RPMI8226 (cell line): ENCODE data around the gene CKS1B.
A peak's percentile ranks its signal among the peaks of the same experiment; 100 is the strongest.

Experiments used
- DNase-seq: peaks from one replicate; pipeline ENCODE4 v3.0.0-alpha.2; 2015

Gene CKS1B

DNA sequence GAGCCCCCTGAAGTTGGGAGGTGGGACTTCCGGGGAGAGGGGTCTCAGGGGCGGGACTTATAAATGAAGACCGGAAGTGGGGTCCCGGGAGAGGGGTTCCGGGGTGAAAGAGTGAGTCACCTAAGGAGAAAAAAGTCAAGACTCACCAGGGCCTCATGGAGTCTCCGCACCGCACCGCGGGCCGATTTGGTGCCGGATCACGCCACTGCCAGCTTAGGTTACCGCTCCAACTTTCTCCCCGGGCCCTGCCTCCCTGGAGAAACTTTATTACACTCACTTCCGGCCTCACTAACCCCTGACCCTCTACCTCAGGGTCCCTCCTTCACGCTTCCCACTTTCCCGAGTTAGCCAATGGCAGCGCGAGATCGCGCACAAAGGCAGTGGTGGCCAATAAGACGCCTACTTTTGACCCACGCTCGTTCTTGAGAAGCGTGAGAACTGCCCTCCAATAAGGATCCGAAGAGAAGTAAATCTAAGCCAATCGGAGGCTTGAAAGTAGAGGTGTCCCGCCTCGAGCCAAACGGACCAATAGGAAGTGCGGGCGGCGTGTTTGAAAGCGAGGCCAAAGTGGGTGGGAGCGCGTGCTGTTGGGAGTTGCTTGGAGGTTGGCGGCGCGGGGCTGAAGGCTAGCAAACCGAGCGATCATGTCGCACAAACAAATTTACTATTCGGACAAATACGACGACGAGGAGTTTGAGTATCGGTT is at the start of gene CKS1B:
CKS1B (plus strand) TSS at position 580 of the 706 bp plus-strand sequence; CDS start at position 645, 65 bp downstream.
- peak; percentile 100 for DNase-seq

DNA sequence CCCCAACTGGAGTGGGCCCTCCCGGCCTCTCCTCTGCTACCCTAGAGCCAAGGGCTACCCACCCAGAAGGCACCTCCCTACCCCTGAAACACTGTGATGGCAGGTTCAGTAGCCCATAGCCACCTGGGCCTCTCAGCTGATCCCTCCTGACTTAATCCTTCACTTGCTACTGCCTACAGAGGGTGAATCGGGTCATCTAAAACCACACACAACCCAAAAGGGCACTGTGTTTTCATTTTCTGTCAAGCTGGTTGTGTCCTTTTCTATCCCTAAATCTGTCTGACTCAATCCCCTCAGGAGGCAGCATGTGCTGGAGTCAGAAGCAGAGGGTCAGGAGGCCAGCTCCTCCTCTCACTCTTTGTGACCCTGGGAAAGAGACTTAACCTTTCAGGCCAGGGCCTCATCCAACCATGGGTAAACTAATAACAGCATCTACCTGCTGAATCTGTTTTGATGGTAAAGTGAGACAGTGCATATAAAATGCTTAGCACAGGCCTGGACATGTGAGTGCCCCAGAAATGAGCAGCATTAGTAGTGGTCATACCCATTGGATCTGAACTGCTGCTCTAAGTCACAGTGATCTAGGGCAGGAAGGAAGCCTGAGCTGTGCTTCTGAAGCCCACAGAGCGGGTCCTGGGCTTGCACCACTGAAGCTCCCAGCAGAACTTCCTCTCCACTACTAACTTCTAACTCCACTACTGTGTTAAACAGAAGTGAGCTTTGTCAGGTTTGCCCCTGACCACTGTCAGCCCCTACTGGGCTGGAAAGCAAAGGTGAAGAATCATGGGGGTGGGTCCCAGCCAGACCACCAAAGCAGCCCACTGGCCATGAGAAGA is 48.9 kb upstream of the CKS1B start:
- DNase-seq, result no peak

DNA sequence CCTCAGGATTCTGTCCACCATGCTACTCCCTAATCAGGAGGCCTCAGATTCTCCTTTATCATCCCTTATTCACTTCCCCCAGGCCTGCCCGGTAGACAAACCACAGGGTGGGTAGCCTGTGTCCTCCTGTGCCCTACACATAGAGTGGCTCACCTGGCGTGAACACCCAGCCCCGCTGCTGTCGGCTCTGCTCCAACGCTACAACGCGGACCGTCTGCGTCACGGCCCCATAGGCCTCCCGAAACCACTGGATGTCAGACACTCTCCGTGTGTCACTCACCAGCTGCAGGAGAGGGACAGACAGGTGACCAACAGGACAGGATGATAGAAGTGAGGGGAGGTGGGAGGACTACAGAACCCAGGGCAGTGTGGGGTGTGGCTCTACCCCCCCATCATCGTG is 48.3 kb upstream of the CKS1B start:
- DNase-seq, result no peak

DNA sequence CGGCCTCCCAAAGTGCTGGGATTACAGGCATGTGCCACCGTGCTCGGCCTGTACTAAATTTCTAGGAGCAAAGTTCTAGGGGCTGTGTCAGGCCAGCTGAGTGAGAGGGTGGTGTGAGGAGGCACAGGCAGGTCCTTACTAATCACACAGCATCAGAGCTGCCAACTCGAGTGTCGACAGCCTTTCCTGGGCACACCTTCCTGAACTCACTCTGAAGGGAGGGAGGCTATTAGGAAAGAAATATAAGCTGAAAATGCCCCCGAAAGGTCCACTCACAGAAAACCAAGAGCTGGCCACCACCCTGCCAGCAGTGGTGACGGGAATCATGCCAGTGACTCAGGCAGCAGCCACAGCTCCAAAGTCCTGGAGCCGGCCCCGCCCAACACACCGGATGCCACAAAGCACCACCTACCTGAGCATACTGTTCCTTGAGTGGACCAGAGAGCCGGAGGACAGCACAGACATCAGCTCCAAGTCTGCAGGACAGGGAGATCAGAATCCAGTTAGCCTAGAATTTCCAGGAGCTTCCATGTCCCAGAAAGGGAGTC is 42.5 kb upstream of the CKS1B start:
- DNase-seq, result no peak

DNA sequence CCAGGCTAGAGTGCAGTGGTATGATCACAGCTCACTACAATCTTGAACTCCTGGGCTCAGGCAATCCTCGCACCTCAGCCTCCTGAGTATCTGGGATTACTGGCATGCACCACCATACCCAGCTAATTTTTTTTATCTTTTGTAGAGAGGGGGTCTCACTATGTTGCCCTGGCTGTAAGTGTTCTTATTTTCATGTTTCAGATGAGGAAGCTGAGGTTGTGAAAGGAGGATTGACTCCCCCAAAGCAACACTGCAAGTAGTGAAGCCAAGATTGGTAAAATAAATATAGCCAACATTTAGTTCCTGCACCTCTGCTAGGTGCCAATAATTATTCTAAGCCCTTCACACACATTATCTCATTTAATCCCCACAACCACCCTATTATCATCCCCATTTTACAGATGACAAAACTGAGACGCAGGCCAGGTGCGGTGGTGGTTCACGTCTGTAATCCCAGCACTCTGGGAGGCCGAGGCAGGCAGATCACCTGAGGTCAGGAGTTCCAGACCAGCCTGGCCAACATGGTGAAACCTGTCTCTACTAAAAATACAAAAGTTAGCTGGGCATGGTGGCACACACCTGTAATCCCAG is 40.0 kb upstream of the CKS1B start:
- DNase-seq, result no peak

DNA sequence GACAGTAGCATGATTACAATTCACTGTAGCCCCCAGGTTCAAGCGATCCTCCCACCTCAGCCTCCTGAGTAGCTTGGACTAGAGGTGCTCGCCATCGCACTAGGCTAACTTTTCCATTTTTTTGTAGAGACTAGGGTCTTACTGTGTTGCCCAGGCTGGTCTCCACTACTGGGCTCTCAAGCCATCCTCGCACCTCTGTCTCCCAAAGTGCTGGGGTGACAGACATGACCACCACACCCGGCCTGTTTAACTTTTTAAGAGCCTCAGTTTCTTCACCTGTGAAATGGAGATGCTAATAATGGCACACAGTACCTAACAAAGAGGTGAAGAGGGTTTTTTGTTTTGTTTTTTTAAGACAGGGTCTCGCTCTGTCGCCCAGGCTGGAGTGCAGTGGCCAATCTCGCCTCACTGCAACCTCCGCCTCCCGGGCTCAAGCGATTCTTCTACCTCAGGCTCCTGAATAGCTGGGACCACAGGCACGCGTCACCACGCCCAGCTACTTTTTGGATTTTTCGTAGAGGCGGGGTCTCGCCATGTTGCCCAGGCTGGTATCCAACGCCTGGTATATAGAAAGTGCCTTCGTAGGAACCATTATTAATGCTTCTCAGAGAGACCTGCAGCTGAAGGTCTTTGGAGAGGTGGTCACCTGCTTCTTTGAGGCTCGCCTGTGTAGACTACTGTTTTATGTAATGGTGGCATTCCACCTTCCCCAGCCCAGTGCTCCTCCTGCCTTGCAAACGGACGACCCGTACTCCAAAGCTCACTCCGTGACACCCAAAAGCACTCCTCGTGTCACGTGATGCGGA is 38.5 kb upstream of the CKS1B start:
- no peak for DNase-seq

DNA sequence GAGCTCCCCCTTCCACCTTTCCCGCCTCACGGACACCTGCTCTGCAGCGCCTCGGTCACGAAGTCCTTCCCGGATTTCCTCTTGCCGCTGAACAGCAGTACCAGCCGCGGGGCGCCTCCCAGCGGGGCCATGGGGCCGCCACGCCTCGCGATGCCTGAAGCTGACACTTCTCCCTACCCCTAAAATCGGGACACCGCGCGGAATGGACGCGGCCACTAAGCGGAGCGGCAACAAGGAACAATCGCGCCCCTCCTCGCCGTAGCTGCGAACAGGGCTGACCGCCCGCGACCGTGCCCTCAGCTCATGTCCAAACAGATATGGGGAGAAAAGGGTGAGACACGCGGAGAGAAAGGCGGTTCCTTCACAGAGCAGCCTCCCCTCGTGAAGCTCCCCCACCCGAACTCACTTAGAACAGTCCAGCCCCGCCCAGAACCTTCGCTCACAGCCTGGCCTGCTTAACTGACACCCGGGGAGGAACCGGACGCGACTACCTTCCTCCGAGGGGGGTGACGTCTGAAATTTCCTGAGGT is 37.9 kb upstream of the CKS1B start, which contains the start of gene PMVK:
PMVK (minus strand) TSS at position 165 of the 530 bp plus-strand sequence; CDS start at position 131, 34 bp downstream.
- DNase-seq, result peak; percentile 99

DNA sequence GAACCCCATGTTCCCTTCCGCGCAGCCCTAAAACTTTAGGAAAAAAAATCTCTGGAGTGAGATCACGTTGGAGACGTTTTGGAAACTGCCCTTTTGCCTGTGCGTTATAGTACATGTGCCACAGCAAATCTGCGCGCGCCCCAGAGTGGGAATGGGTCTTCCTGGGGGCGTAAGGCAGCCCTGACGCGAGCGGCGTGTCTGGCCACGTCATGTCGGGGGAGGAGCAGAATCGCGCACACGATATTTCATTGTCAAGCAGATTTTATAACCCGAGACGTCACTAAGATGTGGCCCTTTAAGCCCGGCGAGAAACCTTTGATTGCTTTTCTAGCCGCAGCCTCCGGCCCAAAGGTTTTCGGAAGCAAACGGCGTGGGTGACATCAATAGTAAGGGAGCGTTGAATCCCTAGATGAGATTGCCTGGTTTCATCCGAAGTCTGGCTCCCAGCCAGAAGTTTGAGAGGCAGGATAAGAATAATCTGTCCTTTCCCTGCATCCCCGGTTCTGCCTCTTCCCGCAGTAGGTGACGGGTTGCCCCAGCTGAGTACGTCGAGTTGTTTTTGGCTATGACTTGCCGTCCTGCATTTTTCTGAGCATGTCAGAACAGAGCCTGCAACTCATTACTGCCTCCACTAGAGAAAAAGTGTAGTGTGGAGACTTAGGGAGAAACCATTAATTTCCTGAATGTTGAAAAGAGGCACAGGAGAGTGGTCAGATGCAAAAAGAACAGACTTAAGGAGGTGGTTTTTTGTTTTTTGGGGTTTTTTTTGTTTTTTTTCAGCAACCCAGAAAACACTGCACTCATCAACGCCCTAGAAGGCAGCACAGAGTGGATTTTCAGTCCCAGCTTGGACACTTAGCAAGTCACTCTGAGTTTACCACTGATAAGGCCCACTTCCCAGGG is 37.1 kb upstream of the CKS1B start:
- peak; percentile 97 for DNase-seq

DNA sequence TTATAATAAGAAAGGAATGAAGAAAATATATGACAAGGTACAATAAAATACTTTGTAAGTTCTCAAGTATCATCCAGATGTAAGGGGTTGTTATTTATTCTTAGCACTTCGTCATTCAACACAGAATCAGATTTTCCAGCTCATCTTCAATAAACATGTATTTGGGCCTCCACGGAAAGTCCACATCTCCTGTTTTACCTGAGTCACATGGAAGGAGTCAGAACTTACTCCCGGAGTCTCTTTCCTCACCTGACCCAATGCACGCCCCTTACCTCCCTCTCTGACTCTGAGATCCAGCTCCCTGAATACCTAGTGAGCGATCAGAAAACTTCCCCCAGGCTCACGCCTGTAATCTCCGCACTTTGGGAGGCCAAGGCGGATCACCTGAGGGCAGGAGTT is 36.5 kb upstream of the CKS1B start:
- DNase-seq, result no peak

DNA sequence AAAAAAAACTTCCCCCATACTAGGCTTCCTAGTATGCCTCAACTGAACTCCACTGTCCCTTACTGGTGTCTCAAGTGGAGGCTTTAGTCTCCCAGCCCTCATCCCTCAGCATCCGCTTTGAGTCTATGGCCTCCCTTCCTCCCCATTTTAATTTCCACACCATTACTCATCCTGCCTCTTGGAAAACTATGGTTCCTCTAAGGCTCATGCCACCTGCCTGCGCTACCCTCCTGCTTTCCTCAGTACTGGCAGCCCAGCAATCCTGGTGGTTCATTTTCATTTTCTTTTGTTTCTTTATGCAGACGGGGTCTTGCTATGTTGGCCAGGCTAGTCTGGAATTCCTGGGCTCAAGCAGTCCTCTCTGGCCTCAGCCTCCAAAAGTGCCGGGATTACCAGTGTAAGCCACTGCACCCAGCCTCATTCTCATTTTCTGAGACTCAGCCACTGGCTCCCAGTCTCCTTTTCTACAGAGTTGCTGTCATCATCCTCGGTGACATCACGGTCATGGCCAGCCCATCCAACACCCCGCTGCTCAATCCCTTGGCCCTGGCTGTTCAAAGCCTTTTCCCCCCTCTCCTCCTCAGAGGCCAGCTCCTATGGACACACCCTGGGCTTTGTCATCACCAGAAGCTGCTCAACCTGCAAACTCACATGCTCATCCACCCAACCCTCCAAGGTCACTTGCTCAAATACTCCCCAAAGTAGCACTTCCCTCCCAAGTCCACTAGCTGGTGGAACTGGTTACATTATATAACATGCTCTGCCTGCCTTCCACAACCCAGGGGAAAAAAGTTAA is 35.7 kb upstream of the CKS1B start:
- peak; percentile 38 for DNase-seq

DNA sequence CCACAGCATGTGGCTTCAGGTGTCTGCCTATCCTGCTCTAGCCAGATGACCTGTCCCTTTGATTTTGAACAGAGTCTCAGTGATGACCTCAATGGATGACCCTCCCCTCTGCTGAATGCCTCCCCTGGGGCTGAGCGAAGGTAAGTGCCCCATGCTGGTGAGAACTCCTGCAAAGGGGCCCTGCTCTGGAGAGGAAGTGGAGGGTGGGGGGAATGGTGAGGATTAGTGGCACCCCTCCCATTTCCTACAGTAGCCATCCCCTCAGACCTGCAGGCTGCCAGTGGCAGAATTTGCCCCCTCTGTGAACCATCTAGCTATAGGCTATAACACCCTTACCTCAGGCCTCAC is 34.3 kb upstream of the CKS1B start:
- DNase-seq, result no peak

DNA sequence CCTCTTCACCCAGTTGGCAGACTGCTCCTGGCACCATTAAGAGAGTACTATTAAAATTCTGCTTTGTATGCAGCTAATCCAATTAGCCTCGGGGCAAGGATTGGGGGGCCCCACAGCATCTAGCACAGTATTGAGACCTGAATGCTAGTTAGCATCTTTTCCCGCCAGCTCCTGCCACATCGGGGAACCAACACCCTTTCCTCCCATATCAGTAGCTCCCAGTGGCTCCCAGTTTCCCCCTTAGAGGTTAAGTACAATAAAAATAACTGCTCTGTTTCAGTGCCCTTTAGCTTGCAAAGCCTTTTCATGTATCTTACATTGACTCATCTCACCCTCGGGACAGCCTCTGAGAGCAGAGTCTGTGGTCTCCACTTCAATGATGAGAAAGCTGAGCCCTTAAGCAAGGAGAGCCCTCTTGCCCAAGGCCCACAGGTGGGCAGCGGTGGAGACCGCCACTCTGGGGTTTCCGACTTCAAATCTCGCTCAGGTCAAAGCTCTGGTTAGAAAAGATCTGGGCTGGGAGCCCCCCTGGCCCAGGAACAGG is 33.8 kb upstream of the CKS1B start:
- no peak for DNase-seq

DNA sequence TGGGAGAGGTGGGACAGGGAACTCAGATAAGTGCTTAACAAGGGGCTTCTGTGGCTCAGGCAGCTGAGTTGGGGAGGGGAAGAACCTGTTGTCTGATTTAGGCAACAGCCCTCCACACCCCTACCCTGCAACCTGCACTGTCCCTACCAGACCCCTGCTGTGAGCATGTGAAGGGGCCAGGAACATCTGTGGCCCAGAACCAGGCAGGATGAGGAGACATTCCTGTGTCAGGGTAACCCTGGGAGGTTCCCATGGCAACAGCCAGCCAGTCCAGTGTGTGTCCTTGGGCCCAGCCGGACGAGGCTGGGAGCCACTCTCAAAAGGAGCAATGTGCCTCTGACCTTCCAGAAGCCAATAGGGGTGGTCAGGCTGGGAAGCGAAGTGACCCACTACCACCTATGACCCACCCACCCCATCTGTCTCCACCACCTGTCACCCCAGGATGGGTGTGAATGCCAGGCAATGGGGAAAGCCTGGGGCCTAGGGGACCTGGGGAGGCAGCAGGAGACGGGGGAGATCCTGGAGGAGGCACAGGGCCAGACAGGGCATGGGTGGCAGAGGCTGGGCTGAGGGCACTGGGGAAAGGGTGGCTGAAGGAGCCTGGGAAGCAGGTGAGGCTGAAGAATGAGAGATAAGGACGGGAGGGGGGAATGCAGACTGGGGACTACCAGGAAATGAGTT is 33.0 kb upstream of the CKS1B start:
- DNase-seq, result no peak

DNA sequence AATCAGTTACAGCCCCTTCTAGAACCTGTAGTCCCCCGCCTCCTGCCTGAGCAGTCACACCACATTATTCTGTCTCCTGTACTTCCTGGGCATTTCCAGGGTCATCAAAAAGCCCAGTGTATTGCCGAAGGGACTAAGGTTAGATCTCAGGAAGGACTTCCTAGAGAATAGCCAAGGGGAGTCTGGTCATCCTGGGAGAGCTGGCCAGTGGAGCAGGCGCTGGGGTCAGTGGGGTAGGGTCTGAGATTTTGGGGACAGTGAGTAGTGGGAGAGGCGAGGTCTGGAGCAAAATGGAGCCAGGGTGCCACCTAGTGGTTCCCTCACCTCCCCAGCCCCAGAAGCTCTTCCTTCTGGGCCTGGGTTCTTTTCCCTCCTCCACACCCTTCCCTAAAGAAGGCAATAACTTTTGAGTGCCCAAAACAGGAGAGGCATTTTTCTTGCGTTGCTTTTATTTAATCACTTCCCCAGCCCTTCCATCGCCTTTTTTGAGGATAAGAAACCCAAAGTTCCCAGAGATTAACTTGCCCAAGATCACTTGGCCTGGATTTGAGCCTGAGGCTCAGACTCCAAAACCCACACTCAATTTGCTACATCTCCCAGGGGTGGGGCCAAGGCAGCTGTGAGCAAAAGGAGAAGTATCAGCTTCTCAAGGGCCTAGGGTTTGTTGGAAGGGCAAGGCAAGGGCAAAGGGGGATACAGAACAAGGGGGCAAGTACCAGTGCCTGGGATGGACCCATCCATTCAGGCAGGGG is 30.7 kb upstream of the CKS1B start:
- DNase-seq, result peak; percentile 81

DNA sequence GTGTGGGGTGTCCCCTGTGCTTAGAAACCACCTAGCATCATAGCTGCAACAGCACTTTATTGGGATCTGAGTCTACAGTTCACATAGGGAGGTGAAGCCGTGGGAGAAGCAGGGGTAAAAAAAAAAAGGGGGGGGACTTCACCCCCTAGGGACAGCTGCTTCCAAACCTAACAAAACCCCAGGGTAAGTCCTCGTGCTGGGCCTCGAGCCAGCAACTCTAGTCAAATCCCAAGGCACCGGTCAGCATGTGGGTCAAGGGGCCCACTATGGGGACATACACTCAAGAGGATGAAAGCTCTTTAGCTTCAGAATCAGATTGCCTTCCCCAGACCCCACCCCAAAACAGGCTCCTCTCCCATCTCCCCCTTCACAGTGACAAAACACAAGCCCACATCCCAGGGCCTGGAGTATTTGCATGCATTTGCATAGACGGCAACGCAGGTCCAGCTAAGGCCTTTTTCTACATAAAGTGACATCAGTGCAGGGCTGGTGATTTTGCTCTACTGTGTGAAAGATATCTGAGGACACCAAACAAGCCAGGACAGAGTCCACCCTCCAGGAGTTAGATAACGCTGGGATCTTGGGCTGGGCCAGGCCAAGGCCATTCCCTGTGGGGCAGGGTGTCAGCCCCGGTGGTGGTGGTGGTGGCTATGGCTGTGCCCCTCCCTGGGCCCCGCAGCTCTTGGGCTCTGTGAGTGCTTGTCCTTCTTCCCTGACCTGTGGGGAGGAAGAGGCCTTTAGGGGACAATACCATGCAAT is 29.9 kb upstream of the CKS1B start:
- peak; percentile 37 for DNase-seq

DNA sequence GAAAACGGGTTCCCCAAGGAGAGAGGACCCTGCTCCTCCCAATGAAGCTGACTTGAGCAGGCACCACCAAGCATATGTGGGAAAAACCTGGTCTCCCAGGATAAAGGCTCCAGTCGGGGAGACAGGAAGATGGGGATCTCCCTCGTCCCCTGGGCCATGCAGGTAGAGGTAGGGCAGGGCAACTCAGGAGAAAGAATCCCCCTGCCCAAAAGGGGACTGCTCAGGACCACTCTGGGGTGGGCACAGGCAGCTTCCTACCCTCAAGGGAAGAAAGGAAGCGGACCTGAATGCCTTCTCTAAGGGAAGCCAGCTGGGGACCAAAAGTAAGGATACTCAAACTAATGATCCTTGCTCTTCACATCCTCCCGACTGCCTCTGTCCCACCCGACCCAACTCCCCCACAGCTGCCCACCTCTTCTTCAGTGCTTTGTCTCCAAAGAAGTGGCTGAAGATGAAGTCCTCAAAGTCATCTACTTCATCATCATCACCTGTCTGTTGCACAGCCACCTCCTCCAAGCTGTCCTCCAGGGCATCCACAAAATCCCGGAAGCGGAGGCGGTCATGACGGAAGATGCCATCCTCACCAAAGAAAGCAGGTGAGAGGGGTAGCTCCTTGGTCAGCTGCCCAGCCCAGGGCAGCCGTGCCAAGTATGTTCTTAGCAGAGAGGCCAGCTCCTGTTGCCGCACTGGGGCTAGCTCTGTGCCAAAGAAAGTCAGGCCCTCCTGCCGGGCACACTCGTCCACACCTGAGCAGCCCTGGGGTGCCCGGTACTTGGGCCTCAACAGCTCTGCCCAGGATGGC is 29.1 kb upstream of the CKS1B start:
- DNase-seq, result no peak
